GM12891 (cell line): ENCODE measurements around the gene PRDX5.
"Not testable (repeated sequence)": the region's sequence is repeated elsewhere in the genome, so short reads cannot be mapped to it uniquely, and the experiment has no call there.

Source experiments
- DNase-seq: peaks from one replicate; pipeline ENCODE4 v3.0.0; 2011; ENCODE audit warnings: low spot score; ENCODE audit not compliant: insufficient read length
- FAIRE-seq: peaks from 2 replicates; lab custom pipeline; 2011; peaks lifted over from hg19 to GRCh38; lab: Jason Lieb, UNC
- PAX5 ChIP-seq: IDR thresholded peaks from 2 replicates; pipeline ENCODE4 v1.6.1; 2011; ENCODE audit warnings: low read length, moderate library complexity, mild to moderate bottlenecking; ENCODE audit not compliant: insufficient read depth, severe bottlenecking
- POLR2A ChIP-seq: IDR thresholded peaks from 2 replicates; pipeline ENCODE4 v1.6.1; 2011; ENCODE audit warnings: low read depth, low read length, control low read depth
- POLR2AphosphoS5 ChIP-seq: IDR thresholded peaks from 2 replicates; pipeline ENCODE4 v1.6.1; 2011; ENCODE audit warnings: low read depth, low read length, control low read depth
- POU2F2 ChIP-seq: IDR thresholded peaks from 2 replicates; pipeline ENCODE4 v1.6.1; 2011; ENCODE audit warnings: low read depth, mild to moderate bottlenecking, control low read depth, low read length, moderate library complexity
- SPI1 ChIP-seq: IDR thresholded peaks from 2 replicates; pipeline ENCODE4 v1.6.1; 2011; ENCODE audit warnings: low read depth, low read length, control low read depth
- TAF1 ChIP-seq: IDR thresholded peaks from 2 replicates; pipeline ENCODE4 v1.6.1; 2011; ENCODE audit warnings: low read depth, low read length, control low read depth

The PRDX5 gene

DNA sequence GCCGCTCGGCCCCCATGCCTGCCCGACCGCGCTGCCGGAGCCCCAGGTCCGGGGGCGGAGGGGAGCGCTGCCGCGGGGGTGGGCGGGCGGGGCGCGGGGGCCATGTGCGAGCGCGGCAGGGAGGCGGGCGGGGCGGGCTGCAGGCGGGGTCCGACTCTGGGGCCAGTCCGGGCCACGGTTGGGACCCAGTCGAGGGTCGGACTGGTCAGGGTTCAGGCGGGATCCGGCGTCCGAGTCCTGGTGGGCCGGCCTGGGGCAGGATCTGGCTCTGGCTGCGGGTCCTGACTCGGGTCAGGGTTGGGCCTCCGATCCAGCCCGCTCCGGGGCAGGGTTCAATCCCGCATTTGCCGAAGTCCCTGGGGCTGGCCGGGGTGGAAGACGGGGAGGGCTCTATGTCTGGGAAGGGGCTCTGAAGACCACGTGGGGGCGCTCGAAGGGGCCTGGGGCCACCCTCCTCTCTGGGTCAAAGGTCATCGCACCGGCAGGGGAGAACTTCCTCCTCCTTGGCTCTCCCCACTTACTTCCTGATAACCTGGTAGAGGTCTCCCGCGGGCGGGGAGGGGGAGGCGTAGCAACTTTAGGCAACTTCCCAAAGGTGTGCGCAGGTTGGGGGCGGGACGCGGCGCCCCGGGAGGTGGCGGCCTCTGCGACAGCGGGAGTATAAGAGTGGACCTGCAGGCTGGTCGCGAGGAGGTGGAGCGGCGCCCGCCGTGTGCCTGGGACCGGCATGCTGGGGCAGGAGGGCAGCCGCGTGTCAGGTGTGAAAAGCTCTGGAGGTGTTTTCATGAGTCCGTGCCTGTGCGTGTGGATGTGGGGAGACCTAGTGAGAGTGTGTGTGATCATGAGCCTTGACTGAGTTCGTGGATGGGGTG, 12.0 kb upstream of the PRDX5 start:
- no peak for TF ChIP-seq POU2F2
- no peak for TF ChIP-seq SPI1
- peak; percentile 43; the same call in 1 of the 2 replicates for TF ChIP-seq POLR2AphosphoS5
- TF ChIP-seq POLR2A, result 0 out of 2 replicates have a peak, but pooled peaks have one; percentile 2
- FAIRE-seq, result peak; percentile 72
- DNase-seq, result no peak

DNA sequence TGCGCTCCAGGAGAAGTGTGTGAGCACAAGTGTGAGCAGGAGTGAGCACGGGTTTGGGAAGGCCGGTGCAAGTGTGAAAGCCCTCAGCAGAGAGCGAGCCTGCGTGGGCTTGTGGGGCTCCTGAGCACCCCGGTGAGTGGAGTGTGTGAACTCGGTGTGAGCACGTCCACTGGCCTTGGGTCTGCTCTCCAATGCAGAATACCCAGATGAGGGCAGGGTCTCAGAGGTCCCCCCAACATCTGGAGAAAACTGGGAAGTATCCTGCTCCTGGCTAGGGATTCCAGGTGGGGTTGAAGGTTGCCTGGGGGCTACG, 11.4 kb upstream of the PRDX5 start:
- DNase-seq (no peak), FAIRE-seq (no peak)
- TF ChIP-seq POLR2AphosphoS5, result no peak
- TF ChIP-seq POU2F2, result peak; percentile 15; the same call in 1 of the 2 replicates

DNA sequence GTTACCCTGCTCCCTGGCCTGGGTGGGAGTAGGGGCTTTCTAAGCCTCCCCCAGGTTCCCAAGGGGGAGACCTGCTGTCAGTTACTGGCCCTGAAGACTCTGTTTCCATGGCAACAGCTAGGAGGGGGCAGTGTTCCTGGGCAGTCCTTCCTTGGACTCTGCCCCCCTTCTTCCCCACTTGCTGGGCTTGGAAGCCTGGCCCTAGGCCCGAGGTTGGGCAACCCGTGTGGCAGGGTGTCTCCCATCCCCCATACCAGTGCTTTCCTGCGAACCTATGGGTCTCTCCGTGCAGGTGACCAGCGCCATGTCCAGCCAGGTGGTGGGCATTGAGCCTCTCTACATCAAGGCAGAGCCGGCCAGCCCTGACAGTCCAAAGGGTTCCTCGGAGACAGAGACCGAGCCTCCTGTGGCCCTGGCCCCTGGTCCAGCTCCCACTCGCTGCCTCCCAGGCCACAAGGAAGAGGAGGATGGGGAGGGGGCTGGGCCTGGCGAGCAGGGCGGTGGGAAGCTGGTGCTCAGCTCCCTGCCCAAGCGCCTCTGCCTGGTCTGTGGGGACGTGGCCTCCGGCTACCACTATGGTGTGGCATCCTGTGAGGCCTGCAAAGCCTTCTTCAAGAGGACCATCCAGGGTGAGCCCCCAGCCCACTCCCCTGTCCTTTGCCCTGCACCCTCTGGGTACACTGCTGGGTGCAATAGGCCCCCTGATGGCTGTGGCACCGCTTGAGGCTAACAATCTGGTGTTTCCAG, 10.9 kb upstream of the PRDX5 start:
- DNase-seq (no peak), FAIRE-seq (no peak)
- TF ChIP-seq POU2F2, result no peak

DNA sequence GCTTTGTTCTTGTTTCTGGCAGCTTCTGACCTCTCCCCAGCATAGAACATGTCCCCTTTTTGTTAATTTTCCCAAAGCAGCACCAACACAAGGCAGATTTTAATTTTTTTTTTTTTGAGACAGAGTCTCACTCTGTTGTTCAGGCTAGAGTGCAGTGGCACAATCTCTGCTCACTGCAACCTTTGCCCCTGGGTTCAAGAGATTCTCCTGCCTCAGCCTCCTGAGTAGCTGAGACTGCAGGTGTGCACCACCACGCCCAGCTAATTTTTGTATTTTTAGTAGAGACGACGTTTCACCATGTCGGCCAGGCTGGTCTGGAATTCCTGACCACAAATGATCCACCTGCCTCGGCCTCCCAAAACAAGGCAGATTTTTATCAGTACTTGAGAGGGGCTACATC, 10.1 kb upstream of the PRDX5 start:
- not testable (repeated sequence) for FAIRE-seq, DNase-seq

DNA sequence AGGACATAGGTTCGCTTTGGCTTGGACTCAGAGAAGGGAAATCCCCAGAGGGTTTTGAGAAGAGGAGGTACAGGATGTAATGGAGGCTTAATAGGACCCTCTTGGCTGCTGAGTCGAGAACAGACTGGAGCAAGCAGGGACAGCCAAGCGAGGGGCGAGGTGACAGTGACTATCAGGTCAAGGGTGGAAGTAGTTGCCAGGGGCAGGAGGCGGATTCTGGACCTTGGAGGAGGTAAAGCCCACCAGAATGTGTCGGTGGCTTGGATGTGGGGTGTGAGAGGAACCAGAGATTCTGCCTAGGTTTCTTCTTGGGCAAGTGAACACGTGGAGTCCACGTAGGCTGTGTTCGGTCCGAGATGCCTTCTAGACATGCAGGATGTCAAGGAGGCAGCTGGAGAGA, 5.0 kb upstream of the PRDX5 start:
- FAIRE-seq, result no peak
- no peak for TF ChIP-seq SPI1
- no peak for TF ChIP-seq POLR2A
- no peak for TF ChIP-seq POLR2AphosphoS5
- no peak for TF ChIP-seq TAF1
- TF ChIP-seq PAX5, result no peak
- TF ChIP-seq POU2F2, result no peak
- no peak for DNase-seq

DNA sequence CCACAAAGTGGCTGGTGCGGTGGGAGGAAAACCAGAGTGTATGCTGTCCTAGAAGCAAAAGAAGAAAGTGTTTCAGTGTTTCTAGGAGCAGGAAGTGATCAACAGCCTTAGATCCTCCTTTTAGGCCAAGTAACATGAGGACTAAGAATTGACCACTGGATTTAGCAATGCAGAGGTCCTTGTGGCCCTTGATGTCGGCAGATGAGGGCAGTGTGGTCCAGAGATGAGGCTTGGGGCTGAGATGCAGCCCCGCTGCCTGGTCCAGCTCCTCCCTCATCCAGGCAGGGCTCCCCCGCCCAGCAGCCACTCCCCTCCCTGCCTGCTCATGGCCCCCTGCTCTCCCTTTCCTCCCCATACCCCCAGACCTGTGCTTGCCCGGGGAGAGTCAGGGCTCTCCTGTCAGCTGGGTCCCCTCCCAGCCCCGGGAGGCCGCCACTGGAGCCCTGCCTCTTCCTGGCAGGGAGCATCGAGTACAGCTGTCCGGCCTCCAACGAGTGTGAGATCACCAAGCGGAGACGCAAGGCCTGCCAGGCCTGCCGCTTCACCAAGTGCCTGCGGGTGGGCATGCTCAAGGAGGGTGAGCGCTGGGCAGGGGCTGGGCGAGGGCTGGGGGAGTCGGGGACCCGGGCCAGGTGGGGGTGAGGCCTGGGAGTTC, 4.3 kb upstream of the PRDX5 start:
- no peak for FAIRE-seq
- DNase-seq, result no peak
- TF ChIP-seq TAF1, result no peak

DNA sequence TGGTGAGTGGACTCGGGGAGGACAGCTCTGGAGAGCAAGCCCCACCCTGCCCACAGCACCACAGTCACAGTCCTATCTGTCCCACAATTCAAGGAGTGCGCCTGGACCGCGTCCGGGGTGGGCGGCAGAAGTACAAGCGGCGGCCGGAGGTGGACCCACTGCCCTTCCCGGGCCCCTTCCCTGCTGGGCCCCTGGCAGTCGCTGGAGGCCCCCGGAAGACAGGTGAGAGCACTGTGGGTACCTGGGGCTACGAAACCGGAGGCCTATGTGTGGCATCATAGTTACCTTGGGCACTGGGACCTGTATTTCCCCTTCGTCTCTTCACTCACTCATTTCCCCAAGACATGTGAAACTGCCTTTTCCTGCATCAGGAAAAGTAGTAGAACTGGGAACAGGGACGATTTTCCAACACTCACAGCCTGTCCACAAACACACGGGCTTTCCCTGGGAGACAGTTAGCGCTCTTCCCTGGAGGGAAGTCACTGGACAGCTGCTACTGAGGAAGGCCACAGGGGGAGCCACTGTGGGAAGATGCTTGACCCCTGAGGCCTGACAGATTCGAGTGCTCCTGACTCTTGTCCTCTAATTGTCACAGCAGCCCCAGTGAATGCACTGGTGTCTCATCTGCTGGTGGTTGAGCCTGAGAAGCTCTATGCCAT, 3.6 kb upstream of the PRDX5 start:
- FAIRE-seq (no peak), DNase-seq (no peak)
- TF ChIP-seq PAX5 (no peak), POLR2AphosphoS5 (no peak), POU2F2 (no peak), POLR2A (no peak), SPI1 (no peak), TAF1 (no peak)

DNA sequence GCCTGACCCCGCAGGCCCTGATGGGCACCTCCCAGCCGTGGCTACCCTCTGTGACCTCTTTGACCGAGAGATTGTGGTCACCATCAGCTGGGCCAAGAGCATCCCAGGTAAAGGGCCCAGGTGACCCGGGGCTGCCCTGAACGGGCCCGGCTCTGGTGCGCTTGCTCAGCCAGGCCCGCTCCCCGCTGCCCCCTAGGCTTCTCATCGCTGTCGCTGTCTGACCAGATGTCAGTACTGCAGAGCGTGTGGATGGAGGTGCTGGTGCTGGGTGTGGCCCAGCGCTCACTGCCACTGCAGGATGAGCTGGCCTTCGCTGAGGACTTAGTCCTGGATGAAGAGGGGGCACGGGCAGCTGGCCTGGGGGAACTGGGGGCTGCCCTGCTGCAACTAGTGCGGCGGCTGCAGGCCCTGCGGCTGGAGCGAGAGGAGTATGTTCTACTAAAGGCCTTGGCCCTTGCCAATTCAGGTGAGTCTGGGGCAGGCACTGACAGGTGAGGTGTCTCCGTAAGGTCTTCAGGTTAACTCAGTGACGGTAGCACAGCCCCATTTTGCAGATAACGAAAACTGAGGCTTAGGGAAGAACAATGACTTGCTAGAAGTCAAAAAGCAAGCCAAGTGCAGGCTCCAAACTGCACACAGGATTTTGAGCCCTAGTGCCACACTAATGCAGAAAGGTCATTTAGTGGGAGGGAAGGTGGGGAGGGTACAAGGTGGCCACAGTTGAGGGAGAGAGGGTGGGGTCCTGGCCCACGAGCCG, 2.9 kb upstream of the PRDX5 start:
- TF ChIP-seq POU2F2 (no peak), POLR2AphosphoS5 (no peak), PAX5 (no peak), POLR2A (no peak), SPI1 (no peak), TAF1 (no peak)

DNA sequence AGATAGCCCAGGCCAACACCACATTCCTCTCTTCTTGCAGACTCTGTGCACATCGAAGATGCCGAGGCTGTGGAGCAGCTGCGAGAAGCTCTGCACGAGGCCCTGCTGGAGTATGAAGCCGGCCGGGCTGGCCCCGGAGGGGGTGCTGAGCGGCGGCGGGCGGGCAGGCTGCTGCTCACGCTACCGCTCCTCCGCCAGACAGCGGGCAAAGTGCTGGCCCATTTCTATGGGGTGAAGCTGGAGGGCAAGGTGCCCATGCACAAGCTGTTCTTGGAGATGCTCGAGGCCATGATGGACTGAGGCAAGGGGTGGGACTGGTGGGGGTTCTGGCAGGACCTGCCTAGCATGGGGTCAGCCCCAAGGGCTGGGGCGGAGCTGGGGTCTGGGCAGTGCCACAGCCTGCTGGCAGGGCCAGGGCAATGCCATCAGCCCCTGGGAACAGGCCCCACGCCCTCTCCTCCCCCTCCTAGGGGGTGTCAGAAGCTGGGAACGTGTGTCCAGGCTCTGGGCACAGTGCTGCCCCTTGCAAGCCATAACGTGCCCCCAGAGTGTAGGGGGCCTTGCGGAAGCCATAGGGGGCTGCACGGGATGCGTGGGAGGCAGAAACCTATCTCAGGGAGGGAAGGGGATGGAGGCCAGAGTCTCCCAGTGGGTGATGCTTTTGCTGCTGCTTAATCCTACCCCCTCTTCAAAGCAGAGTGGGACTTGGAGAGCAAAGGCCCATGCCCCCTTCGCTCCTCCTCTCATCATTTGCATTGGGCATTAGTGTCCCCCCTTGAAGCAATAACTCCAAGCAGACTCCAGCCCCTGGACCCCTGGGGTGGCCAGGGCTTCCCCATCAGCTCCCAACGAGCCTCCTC, 2.0 kb upstream of the PRDX5 start:
- FAIRE-seq, DNase-seq: not testable (repeated sequence)

More for the DNA sequence above, 2.9 kb upstream of the PRDX5 start:
- FAIRE-seq, result no peak
- DNase-seq, result no peak
